SKM-1 (cell line): Measurements from ENCODE around the gene CAMTA1.

Source experiments
- DNase-seq: peaks from one replicate; lab custom pipeline; 2025; ENCODE audit not compliant: unreplicated experiment; lab: John Stamatoyannopoulos, UW

Gene CAMTA1

GRCh38 chr1:7019510-7019909 lies 234.3 kb downstream of the CAMTA1 start:
- no peak for DNase-seq

GRCh38 chr1:7022058-7022457 lies 236.8 kb downstream of the CAMTA1 start:
- no peak for DNase-seq

- no peak for DNase-seq
Observed at GRCh38 chr1:7025013-7025412, 239.8 kb downstream of the CAMTA1 start.

- no peak for DNase-seq
Observed at GRCh38 chr1:7026169-7026568, 240.9 kb downstream of the CAMTA1 start.

- DNase-seq, result no peak
Observed at GRCh38 chr1:7032992-7033391, 247.7 kb downstream of the CAMTA1 start.

- DNase-seq, result no peak
Observed at GRCh38 chr1:7036386-7036785, 251.1 kb downstream of the CAMTA1 start.

- DNase-seq, result no peak
Observed at GRCh38 chr1:7039590-7040220, 254.5 kb downstream of the CAMTA1 start.

GRCh38 chr1:7040969-7041695 lies 255.9 kb downstream of the CAMTA1 start:
- DNase-seq, result no peak

GRCh38 chr1:7042322-7043190 lies 257.3 kb downstream of the CAMTA1 start:
- DNase-seq, result no peak

- no peak for DNase-seq
Observed at GRCh38 chr1:7043191-7043549, 257.9 kb downstream of the CAMTA1 start.

GRCh38 chr1:7043719-7044535 lies 258.7 kb downstream of the CAMTA1 start:
- no peak for DNase-seq

- DNase-seq, result no peak
Observed at GRCh38 chr1:7045897-7046296, 260.6 kb downstream of the CAMTA1 start.

GRCh38 chr1:7046314-7046713 lies 261.1 kb downstream of the CAMTA1 start:
- no peak for DNase-seq

- no peak for DNase-seq
Observed at GRCh38 chr1:7046891-7047290, 261.6 kb downstream of the CAMTA1 start.

GRCh38 chr1:7047866-7048265 lies 262.6 kb downstream of the CAMTA1 start:
- no peak for DNase-seq

GRCh38 chr1:7048395-7048794 lies 263.1 kb downstream of the CAMTA1 start:
- no peak for DNase-seq

- DNase-seq, result no peak
Observed at GRCh38 chr1:7049913-7050625, 264.8 kb downstream of the CAMTA1 start.

GRCh38 chr1:7050751-7051665 lies 265.8 kb downstream of the CAMTA1 start:
- DNase-seq, result no peak

GRCh38 chr1:7052701-7053100 lies 267.4 kb downstream of the CAMTA1 start:
- no peak for DNase-seq
